Measurements from ENCODE around the gene FBXO48.

Gene FBXO48

GRCh38 chr2:68411397-68412126 lies 55.5 kb downstream of the FBXO48 start:
- no peak for DNase-seq

All from activated gamma-delta T cell (primary cell).